ENCODE measurements around the gene KRT37.

- no peak for TF ChIP-seq CTCF (IDR thresholded peaks at IDR 0.05)
- no peak for TF ChIP-seq POLR2AphosphoS5 (IDR thresholded peaks at IDR 0.05)
These were observed 9.0 kb downstream of the KRT37 start for GRCh38 chr17:41415411-41415810.

Measured in prostate gland (tissue), 2 donors.